BLaER1 treated with 17β-estradiol and CSF1 and Interleukin-3, amounts not matched to agents 10 nM and 100 nM (cell line): ENCODE measurements around the gene AMOTL1.

Source experiments
- H3K27ac ChIP-seq, 11 experiments: shearing (Covaris generic); formaldehyde crosslinking; 2 replicates each; pipeline ENCODE4 v1.8.1; 2022
- H3K27me3 ChIP-seq, 11 experiments: shearing (Covaris generic); formaldehyde crosslinking; 2 replicates each; pipeline ENCODE4 v1.8.1; 2022
- H3K36me3 ChIP-seq, 11 experiments: shearing (Covaris generic); formaldehyde crosslinking; 2 replicates each; pipeline ENCODE4 v1.8.1; 2022
- H3K4me1 ChIP-seq, 10 experiments: shearing (Covaris generic); formaldehyde crosslinking; 2 replicates each; pipeline ENCODE4 v1.8.1; 2022
- H3K4me2 ChIP-seq, 11 experiments: shearing (Covaris generic); formaldehyde crosslinking; 2 replicates each; pipeline ENCODE4 v1.8.1; 2022
- H3K4me3 ChIP-seq, 10 experiments: shearing (Covaris generic); formaldehyde crosslinking; 2 replicates each; pipeline ENCODE4 v1.8.1; 2022
- H3K9ac ChIP-seq, 11 experiments: shearing (Covaris generic); formaldehyde crosslinking; 2 replicates each; pipeline ENCODE4 v1.8.1; 2022
- H3K9me3 ChIP-seq, 11 experiments: shearing (Covaris generic); formaldehyde crosslinking; replicated peaks in 1 of 11; 2 replicates each; pipeline ENCODE4 v1.8.1; 2022
- H4K20me1 ChIP-seq, 11 experiments: shearing (Covaris generic); formaldehyde crosslinking; 2 replicates each; pipeline ENCODE4 v1.8.1; 2022
- Cebpa-rat ChIP-seq, 11 experiments: shearing (Covaris generic); IDR thresholded peaks; 2 replicates each; pipeline ENCODE4 v1.8.1; 2022

AMOTL1 gene

GRCh38 chr11:94814272-94814976, 46.3 kb downstream of the AMOTL1 start:
- TF ChIP-seq Cebpa-rat (IDR thresholded peaks at IDR 0.05): no peak
- Histone ChIP-seq H3K4me3 (0 out of 20 replicates have a peak overlapping the region, but pooled peaks of 1 of the 10 experiments have one; percentile 3), H3K4me1 (no peaks in the 10 kb centered on the region), H3K27ac (no peak overlapping the region), H4K20me1 (no peaks in the 10 kb centered on the region), H3K27me3 (no peaks in the 10 kb centered on the region), H3K4me2 (no peak overlapping the region), H3K9ac (no peak overlapping the region), H3K36me3 (peaks cover 44 to 97% (median 87%) of the 10 kb centered on the region in 11 experiments), H3K9me3 (peaks cover 48 to 84% (median 78%) of the 10 kb centered on the region in 11 experiments)

- peaks cover 53 to 97% (median 90%) of the 10 kb centered on the region in 11 experiments for H3K36me3 ChIP-seq
These were observed 47.7 kb downstream of the AMOTL1 start for GRCh38 chr11:94815705-94816344.

GRCh38 chr11:94820480-94820879, 52.3 kb downstream of the AMOTL1 start:
- peak in 1 of 11 experiments; percentile 37; a peak in 1 of 22 replicates for TF ChIP-seq Cebpa-rat (IDR thresholded peaks at IDR 0.05)
- no peaks in the 10 kb centered on the region for H3K27me3 ChIP-seq
- peaks cover 76 to 100% (median 99%) of the 10 kb centered on the region in 11 experiments for H3K36me3 ChIP-seq
- peaks cover 23 to 46% (median 36%) of the 10 kb centered on the region in 11 experiments for H3K9me3 ChIP-seq
- H3K4me1 ChIP-seq: no peaks in the 10 kb centered on the region
- H3K27ac ChIP-seq: no peak overlapping the region
- H3K9ac ChIP-seq: no peak overlapping the region
- no peak overlapping the region for H3K4me3 ChIP-seq
- no peaks in the 10 kb centered on the region for H4K20me1 ChIP-seq
- H3K4me2 ChIP-seq: no peak overlapping the region

More at GRCh38 chr11:94815705-94816344, 47.7 kb downstream of the AMOTL1 start:
- Histone ChIP-seq H3K4me1 (no peaks in the 10 kb centered on the region), H3K4me2 (no peak overlapping the region), H3K9ac (no peak overlapping the region), H3K4me3 (peak overlapping the region in 3 of 10 experiments; percentile 2 to 27 (median 20); a peak in 2 of 20 replicates), H3K27ac (no peak overlapping the region), H3K9me3 (peaks cover 48 to 87% (median 71%) of the 10 kb centered on the region in 11 experiments), H3K27me3 (no peaks in the 10 kb centered on the region), H4K20me1 (no peaks in the 10 kb centered on the region)
- no peak for TF ChIP-seq Cebpa-rat (IDR thresholded peaks at IDR 0.05)

- H3K9me3 ChIP-seq: peaks cover 14 to 36% (median 28%) of the 10 kb centered on the region in 11 experiments
- no peak overlapping the region for H3K9ac ChIP-seq
- no peaks in the 10 kb centered on the region for H3K27me3 ChIP-seq
- H3K27ac ChIP-seq: no peak overlapping the region
- TF ChIP-seq Cebpa-rat (IDR thresholded peaks at IDR 0.05): no peak
- no peaks in the 10 kb centered on the region for H3K4me1 ChIP-seq
- no peaks in the 10 kb centered on the region for H4K20me1 ChIP-seq
- no peak overlapping the region for H3K4me3 ChIP-seq
- peaks cover 80 to 100% (median 100%) of the 10 kb centered on the region in 11 experiments for H3K36me3 ChIP-seq
- no peak overlapping the region for H3K4me2 ChIP-seq
These were observed 53.3 kb downstream of the AMOTL1 start for GRCh38 chr11:94821439-94821838.

GRCh38 chr11:94822080-94822479, 53.9 kb downstream of the AMOTL1 start:
- Histone ChIP-seq H4K20me1 (peaks cover 0 to 2% (median 0%) of the 10 kb centered on the region in 11 experiments; a peak in 1 of 22 replicates), H3K4me1 (no peaks in the 10 kb centered on the region), H3K4me3 (no peak overlapping the region), H3K9ac (no peak overlapping the region), H3K4me2 (no peak overlapping the region), H3K27me3 (no peaks in the 10 kb centered on the region), H3K36me3 (peaks cover 81 to 100% (median 100%) of the 10 kb centered on the region in 11 experiments), H3K9me3 (peaks cover 8 to 30% (median 21%) of the 10 kb centered on the region in 11 experiments; a peak in 21 of 22 replicates), H3K27ac (no peak overlapping the region)
- no peak for TF ChIP-seq Cebpa-rat (IDR thresholded peaks at IDR 0.05)

DNA sequence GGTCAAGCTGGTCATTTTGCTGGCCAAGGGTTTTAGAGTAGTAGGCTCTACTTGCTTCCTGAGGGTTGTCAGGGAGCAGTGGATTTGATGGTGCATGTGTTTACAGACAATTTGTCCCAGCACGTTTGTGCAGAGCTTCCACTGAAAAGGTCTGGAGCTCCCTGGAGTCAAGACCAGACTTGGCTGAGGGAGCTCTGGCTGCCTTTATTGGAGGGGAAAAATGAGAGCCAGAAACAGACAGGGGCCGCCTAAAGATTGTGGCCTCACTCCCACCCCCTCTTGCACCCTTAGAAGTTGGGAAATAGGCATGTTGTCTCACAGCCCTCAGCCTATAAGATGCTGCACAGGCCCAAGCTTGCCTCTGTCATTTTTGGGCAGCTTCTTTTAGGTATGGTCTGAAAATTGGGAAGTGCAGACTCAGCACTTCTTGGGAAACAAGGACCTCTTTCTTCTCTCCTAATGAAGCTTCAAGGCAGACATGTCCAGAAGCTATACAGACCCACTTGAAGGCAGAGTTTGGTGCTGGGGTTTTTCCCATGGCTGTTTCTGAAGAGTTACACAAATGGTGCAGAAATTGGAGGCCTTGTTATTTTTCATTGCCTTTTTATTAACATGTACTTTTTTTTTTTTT, 55.1 kb downstream of the AMOTL1 start:
- Histone ChIP-seq H4K20me1 (peaks cover 0 to 10% (median 0%) of the 10 kb centered on the region in 11 experiments; a peak in 1 of 22 replicates), H3K9me3 (peaks cover 1 to 18% (median 10%) of the 10 kb centered on the region in 11 experiments; a peak in 20 of 22 replicates), H3K36me3 (peaks cover 88 to 100% (median 100%) of the 10 kb centered on the region in 11 experiments), H3K4me2 (no peak overlapping the region), H3K9ac (no peak overlapping the region), H3K27me3 (no peaks in the 10 kb centered on the region), H3K4me3 (no peak overlapping the region), H3K27ac (no peak overlapping the region), H3K4me1 (no peaks in the 10 kb centered on the region)
- TF ChIP-seq Cebpa-rat (IDR thresholded peaks at IDR 0.05): no peak

DNA sequence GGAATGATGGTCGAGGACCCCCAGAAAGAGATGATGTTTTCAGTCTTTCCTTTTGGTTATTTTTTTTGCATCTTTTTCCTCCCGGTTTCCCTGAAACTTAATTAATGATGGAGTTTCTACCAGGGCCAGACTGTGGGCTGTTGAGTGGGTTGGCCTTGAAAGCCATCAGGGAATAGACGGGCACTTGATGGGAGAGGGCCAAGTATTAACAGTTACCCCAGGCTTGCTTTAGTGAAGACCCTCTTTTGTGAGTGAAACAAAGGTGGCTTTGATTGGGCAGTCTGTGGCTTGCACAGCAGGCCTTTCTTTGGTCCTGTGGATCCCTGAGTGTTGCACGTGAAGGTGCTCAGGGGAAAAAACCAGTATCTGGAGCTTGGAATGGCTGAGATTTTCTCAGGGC, 56.9 kb downstream of the AMOTL1 start:
- H3K27ac ChIP-seq: no peak overlapping the region
- no peak for TF ChIP-seq Cebpa-rat (IDR thresholded peaks at IDR 0.05)
- no peak overlapping the region for H3K9ac ChIP-seq
- peaks cover 92 to 100% (median 100%) of the 10 kb centered on the region in 11 experiments for H3K36me3 ChIP-seq
- H3K9me3 ChIP-seq: peaks cover 0 to 10% (median 3%) of the 10 kb centered on the region in 11 experiments; a peak in 8 of 22 replicates
- H3K4me3 ChIP-seq: no peak overlapping the region
- H4K20me1 ChIP-seq: peaks cover 0 to 10% (median 0%) of the 10 kb centered on the region in 11 experiments; a peak in 1 of 22 replicates
- H3K4me1 ChIP-seq: no peaks in the 10 kb centered on the region
- H3K27me3 ChIP-seq: no peaks in the 10 kb centered on the region
- H3K4me2 ChIP-seq: no peak overlapping the region

DNA sequence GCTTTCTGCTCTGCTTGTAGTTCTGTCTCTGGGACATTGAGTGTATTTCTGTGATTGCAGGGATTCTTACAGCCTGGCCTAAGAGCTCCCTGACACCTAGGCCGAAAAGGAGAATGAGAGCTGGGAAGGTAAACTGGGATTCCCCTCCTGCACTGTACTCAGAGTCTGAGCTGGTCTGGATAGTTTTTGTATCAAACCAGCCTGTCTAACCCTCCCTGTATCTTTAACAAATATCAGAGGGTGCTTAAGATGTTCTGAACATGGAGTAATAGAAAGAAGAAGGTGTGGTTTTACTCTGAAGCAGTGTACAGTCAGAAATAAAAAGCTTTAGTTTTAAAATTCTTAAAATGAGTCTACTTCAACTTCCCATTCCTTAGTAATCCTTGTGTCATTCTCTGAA, 57.3 kb downstream of the AMOTL1 start:
- Histone ChIP-seq H3K4me2 (no peak overlapping the region), H3K4me3 (no peak overlapping the region), H3K36me3 (peaks cover 92 to 100% (median 100%) of the 10 kb centered on the region in 11 experiments), H3K4me1 (no peaks in the 10 kb centered on the region), H4K20me1 (peaks cover 0 to 10% (median 0%) of the 10 kb centered on the region in 11 experiments; a peak in 1 of 22 replicates), H3K27me3 (no peaks in the 10 kb centered on the region), H3K9me3 (peaks cover 0 to 10% (median 0%) of the 10 kb centered on the region in 11 experiments; a peak in 5 of 22 replicates), H3K27ac (no peak overlapping the region), H3K9ac (no peak overlapping the region)
- no peak for TF ChIP-seq Cebpa-rat (IDR thresholded peaks at IDR 0.05)

DNA sequence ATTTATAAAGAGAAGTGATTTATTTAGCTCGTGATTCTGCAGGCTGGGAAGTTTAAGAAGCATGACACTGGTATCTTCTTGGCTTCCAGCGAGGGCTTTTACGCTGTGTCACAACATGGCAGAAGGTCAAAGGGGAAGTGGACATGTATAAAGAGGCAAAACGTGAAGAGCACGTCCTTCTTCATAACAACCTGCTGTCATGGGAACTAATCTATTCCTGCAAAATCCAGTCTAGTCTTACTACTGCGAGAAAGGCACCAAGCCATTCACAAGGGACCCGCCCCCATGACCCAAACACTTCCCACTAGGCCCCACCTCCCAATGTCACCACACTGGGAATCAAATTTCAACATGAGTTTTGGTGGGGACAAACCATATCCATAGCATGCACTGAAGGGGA, 58.3 kb downstream of the AMOTL1 start:
- peaks cover 92 to 100% (median 100%) of the 10 kb centered on the region in 11 experiments for H3K36me3 ChIP-seq
- H3K4me1 ChIP-seq: no peaks in the 10 kb centered on the region
- H3K4me3 ChIP-seq: no peak overlapping the region

More for the DNA sequence above, 58.3 kb downstream of the AMOTL1 start:
- Histone ChIP-seq H3K9ac (no peak overlapping the region), H3K4me2 (no peak overlapping the region), H3K9me3 (peaks cover 0 to 6% (median 0%) of the 10 kb centered on the region in 11 experiments; a peak in 5 of 22 replicates), H3K27ac (no peak overlapping the region), H3K27me3 (no peaks in the 10 kb centered on the region), H4K20me1 (peaks cover 0 to 10% (median 0%) of the 10 kb centered on the region in 11 experiments; a peak in 1 of 22 replicates)
- TF ChIP-seq Cebpa-rat (IDR thresholded peaks at IDR 0.05): no peak
